Amniotic stem cell (primary cell): ENCODE data around the gene PAH.
A peak's percentile ranks its signal among the peaks of the same experiment; 100 is the strongest.
"Not testable (repeated sequence)": the region's sequence is repeated elsewhere in the genome, so short reads cannot be mapped to it uniquely, and the experiment has no call there.

Source experiments
- DNase-seq: peaks from one replicate; lab custom pipeline; 2025; lab: John Stamatoyannopoulos, UW

Gene PAH

GRCh38 chr12:102891756-102892155 lies 25.3 kb downstream of the PAH start:
- DNase-seq: no peak

- no peak for DNase-seq
These were observed 28.5 kb downstream of the PAH start for GRCh38 chr12:102888511-102888910.

- DNase-seq: no peak
These were observed 31.8 kb downstream of the PAH start for GRCh38 chr12:102885043-102885932.

- DNase-seq: no peak
These were observed 33.7 kb downstream of the PAH start for GRCh38 chr12:102883204-102883799.

- no peak for DNase-seq
These were observed 36.3 kb downstream of the PAH start for GRCh38 chr12:102880783-102881182.

- DNase-seq: peak; percentile 15
These were observed 37.8 kb downstream of the PAH start for GRCh38 chr12:102879144-102879763.

GRCh38 chr12:102876883-102877282 lies 40.2 kb downstream of the PAH start:
- DNase-seq: no peak

- DNase-seq: no peak
These were observed 42.2 kb downstream of the PAH start for GRCh38 chr12:102874819-102875218.

GRCh38 chr12:102873077-102873476 lies 44.0 kb downstream of the PAH start:
- no peak for DNase-seq

- DNase-seq: no peak
These were observed 46.0 kb downstream of the PAH start for GRCh38 chr12:102871014-102871413.

GRCh38 chr12:102869571-102869970 lies 47.5 kb downstream of the PAH start:
- DNase-seq: no peak

- no peak for DNase-seq
These were observed 51.0 kb downstream of the PAH start for GRCh38 chr12:102865821-102866615.

GRCh38 chr12:102862486-102862885 lies 54.6 kb downstream of the PAH start:
- DNase-seq: no peak

GRCh38 chr12:102851246-102851645 lies 65.8 kb downstream of the PAH start:
- no peak for DNase-seq

GRCh38 chr12:102849722-102850447 lies 67.2 kb downstream of the PAH start:
- DNase-seq: no peak

GRCh38 chr12:102848832-102849231 lies 68.2 kb downstream of the PAH start:
- DNase-seq: no peak

- no peak for DNase-seq
These were observed 69.9 kb downstream of the PAH start for GRCh38 chr12:102847131-102847530.

- no peak for DNase-seq
These were observed 83.2 kb downstream of the PAH start for GRCh38 chr12:102833687-102834441.

GRCh38 chr12:102832826-102833225 lies 84.2 kb downstream of the PAH start:
- DNase-seq: not testable (repeated sequence)

- no peak for DNase-seq
These were observed 92.7 kb downstream of the PAH start for GRCh38 chr12:102824218-102824835.
